HCT116 (cell line): ENCODE results near the gene KCNK18. TPM values are rescaled to one million over a fixed set of nuclear protein-coding genes. Genes with fewer than 3 reads are reported as not detected.
A peak's percentile ranks its signal among the peaks of the same experiment; 100 is the strongest.

Experiments
- ATAC-seq: fragments of 200-7000 bp; cut with Tn5 transposase; 2 replicates; pipeline ENCODE4 v1.9.1; 2020; ENCODE audit warnings: mild to moderate bottlenecking, moderate library complexity
- BruUV-seq: library from RNA; stranded (reverse); fragments of 400-500 nt; replicated peaks from 2 replicates; lab custom pipeline; 2021; lab: Mats Ljungman, UMichigan
- CTCF ChIA-PET: fragments of 300-600 bp; sonication (Branson Sonifier 250); formaldehyde crosslinking; loops from one replicate; lab custom pipeline; 2021; ENCODE audit warnings: antibody characterized with exemption; lab: Charles Lee
- POLR2A ChIA-PET: fragments of 300-600, 350-600 bp; sonication (Branson Sonifier 250); formaldehyde crosslinking; loops from one replicate; lab custom pipeline; 2021; ENCODE audit warnings: antibody characterized with exemption; lab: Charles Lee
- RAD21 ChIA-PET, 2 experiments: fragments of 300-600 bp; sonication (Branson Sonifier 250); formaldehyde crosslinking; loops; one replicate each; lab custom pipeline; 2023; ENCODE audit warnings: low total read pairs in 2 of 2; ENCODE audit not compliant: uncharacterized antibody in 2 of 2, unreplicated experiment in 2 of 2, low non-redundant PET in 1 of 2; lab: Charles Lee
- DNase-seq: peaks from one replicate; pipeline ENCODE4 v3.0.0-alpha.2; 2010; ENCODE audit warnings: low read depth, low spot score
- H2AFZ ChIP-seq: fragments of 200-600 bp; shearing (Covaris generic), sonication (generic); 2 replicates; pipeline ENCODE4 v1.6.1; 2017; ENCODE audit warnings: low read depth, mixed run types, mixed read lengths, antibody characterized with exemption, low read length; ENCODE audit not compliant: poor library complexity, severe bottlenecking
- H3K27ac ChIP-seq: 2 replicates; pipeline ENCODE4 v1.5.1; 2012; ENCODE audit warnings: low read depth, low read length
- H3K27me3 ChIP-seq: fragments of 200-600 bp; sonication (generic); 2 replicates; pipeline ENCODE4 v1.6.1; 2016; ENCODE audit warnings: mixed run types, low read length, mixed read lengths; ENCODE audit not compliant: insufficient read depth
- H3K36me3 ChIP-seq, 2 experiments: fragments of 200-500 bp in 1 of 2; fragments of 200-600 bp in 1 of 2; sonication (Bioruptor generic) in 1 of 2; sonication (generic) in 1 of 2; 2 replicates each; pipeline versions ENCODE4 v1.5.1 to v1.6.1; 2014 to 2016; ENCODE audit warnings: low read length in 2 of 2, inconsistent platforms in 1 of 2, mixed read lengths in 1 of 2, mixed run types in 1 of 2; ENCODE audit not compliant: insufficient read depth in 2 of 2, control insufficient read depth in 1 of 2
- H3K4me1 ChIP-seq, 2 experiments: fragments of 200-600 bp in 1 of 2; sonication (generic) in 1 of 2; 2 replicates each; pipeline versions ENCODE4 v1.5.1 to v1.6.1; 2012 to 2017; ENCODE audit warnings: low read length in 2 of 2, inconsistent platforms in 1 of 2, mild to moderate bottlenecking in 1 of 2, mixed read lengths in 1 of 2, mixed run types in 1 of 2, moderate library complexity in 1 of 2; ENCODE audit not compliant: insufficient read depth in 2 of 2, control insufficient read depth in 1 of 2
- H3K4me2 ChIP-seq: fragments of 200-600 bp; sonication (generic); 2 replicates; pipeline ENCODE4 v1.6.1; 2017; ENCODE audit warnings: mixed run types, low read length, mixed read lengths
- H3K4me3 ChIP-seq, 2 experiments: fragments of 200-600 bp in 1 of 2; sonication (generic) in 1 of 2; replicated peaks in 1 of 2; 2 replicates each; pipeline ENCODE4 v1.5.1; 2011 to 2016; ENCODE audit warnings: low read length in 2 of 2, control low read depth in 1 of 2, low read depth in 1 of 2, mild to moderate bottlenecking in 1 of 2, mixed read lengths in 1 of 2, mixed run types in 1 of 2
- H3K79me2 ChIP-seq: fragments of 200-600 bp; sonication (generic); 2 replicates; pipeline ENCODE4 v1.6.1; 2017; ENCODE audit warnings: mild to moderate bottlenecking, mixed run types, low read length, moderate library complexity, mixed read lengths; ENCODE audit not compliant: insufficient read depth
- H3K9ac ChIP-seq: fragments of 200-600 bp; sonication (generic); 2 replicates; pipeline ENCODE4 v1.6.1; 2016; ENCODE audit warnings: low read length, mixed read lengths
- H3K9me2 ChIP-seq: fragments of 200-600 bp; sonication (generic), shearing (Covaris generic); 2 replicates; pipeline ENCODE4 v1.6.1; 2017; ENCODE audit warnings: mixed run types, mild to moderate bottlenecking, moderate library complexity; ENCODE audit not compliant: insufficient read depth
- H3K9me3 ChIP-seq, 2 experiments: fragments of 200-500 bp in 1 of 2; fragments of 200-600 bp in 1 of 2; sonication (Bioruptor generic) in 1 of 2; sonication (generic) in 1 of 2; 2 replicates each; pipeline ENCODE4 v1.6.1; 2014 to 2017; ENCODE audit warnings: low read length in 2 of 2, mixed read lengths in 2 of 2, inconsistent platforms in 1 of 2, low read depth in 1 of 2, mild to moderate bottlenecking in 1 of 2, mixed run types in 1 of 2, moderate library complexity in 1 of 2; ENCODE audit not compliant: control insufficient read depth in 1 of 2, insufficient read depth in 1 of 2
- H4K20me1 ChIP-seq: fragments of 200-600 bp; sonication (generic), shearing (Covaris generic); 2 replicates; pipeline ENCODE4 v1.6.1; 2017; ENCODE audit warnings: mixed run types, mild to moderate bottlenecking, moderate library complexity; ENCODE audit not compliant: insufficient read depth
- CEBPB ChIP-seq: IDR thresholded peaks from 2 replicates; pipeline ENCODE4 v1.6.1; 2012; ENCODE audit warnings: low read depth
- CTCF ChIP-seq, 3 experiments: fragments of 200-600 bp in 1 of 3; sonication (generic) in 1 of 3; IDR thresholded peaks in 2 of 3; conservative IDR thresholded peaks in 1 of 3; 2 replicates each; pipeline ENCODE4 v1.5.1; 2012 to 2017; ENCODE audit warnings: low read depth in 2 of 3, low read length in 2 of 3, antibody characterized with exemption in 1 of 3, borderline replicate concordance in 1 of 3, control low read depth in 1 of 3, mild to moderate bottlenecking in 1 of 3, mixed read lengths in 1 of 3, mixed run types in 1 of 3, moderate library complexity in 1 of 3; ENCODE audit not compliant: insufficient read depth in 1 of 3
- ELF1 ChIP-seq: IDR thresholded peaks from 2 replicates; pipeline ENCODE4 v1.6.1; 2012; ENCODE audit warnings: low read depth, borderline replicate concordance
- EZH2 ChIP-seq: fragments of 200-600 bp; sonication (generic); IDR thresholded peaks from 2 replicates; pipeline ENCODE4 v1.6.1; 2017; ENCODE audit warnings: antibody characterized with exemption, mixed run types
- RAD21 ChIP-seq: IDR thresholded peaks from 2 replicates; pipeline ENCODE4 v1.6.1; 2012; ENCODE audit warnings: low read depth, mild to moderate bottlenecking
- YY1 ChIP-seq: IDR thresholded peaks from 2 replicates; pipeline ENCODE4 v1.6.1; 2011; ENCODE audit warnings: low read length, low read depth, moderate library complexity, mild to moderate bottlenecking; ENCODE audit not compliant: insufficient replicate concordance; ENCODE audit errors: extremely low read depth
- intact Hi-C: fragments of 100-400 bp; cut with micrococcal nuclease; formaldehyde crosslinking; loops from 2 replicates; pipeline ENCODE4 v1.10.0; 2022
- total RNA-seq: library from RNA; stranded (reverse); gene quantifications from one replicate; pipeline ENCODE4 v1.2.1, GENCODE V29; 2021; ENCODE audit not compliant: unreplicated experiment

Gene KCNK18
- total RNA-seq, 1 experiment from 2014 or later, result not detected

GRCh38 chr10:117165538-117166417, 31.5 kb upstream of the KCNK18 start:
- ChIA-PET CTCF (interaction anchor here (0.6 to 17.7 kb wide), 9 partner anchors 9 to 538 kb away, joined by 3 to 629 read pairs (median 6); partner anchors contain the start of gene SHTN1), POLR2A (interaction anchor here (0.6 to 1.1 kb wide), 2 partner anchors 349 to 369 kb away, joined by 4 to 5 read pairs; no protein-coding TSS in a partner anchor), RAD21 (interaction anchor here (0.7 to 4.8 kb wide), 4 partner anchors 9 to 369 kb away, joined by 3 to 30 read pairs (median 5); no protein-coding TSS in a partner anchor)
- DNase-seq (peak; percentile 33), ATAC-seq (peak; percentile 84)
- H3K9me3 ChIP-seq, result no peaks in the 10 kb centered on the region
- 0 out of 2 replicates have a peak, but pooled peaks cover 8% of the 10 kb centered on the region for H3K27me3 ChIP-seq
- no peaks in the 10 kb centered on the region for H3K36me3 ChIP-seq
- peak overlapping the region; percentile 76 for H2AFZ ChIP-seq
- no peak overlapping the region; the same call in 1 of the 2 replicates for H3K9ac ChIP-seq
- H3K9me2 ChIP-seq, result no peaks in the 10 kb centered on the region
- H4K20me1 ChIP-seq, result no peaks in the 10 kb centered on the region
- intact Hi-C loops, result loop anchor here (2.0 to 5.0 kb wide), 4 partner anchors 53 to 219 kb away; partner anchors contain the start of gene SHTN1
- TF ChIP-seq CTCF (IDR thresholded peaks at IDR 0.05 in 2 of 3, conservative IDR thresholded peaks at IDR 0.05 in 1 of 3; ENCODE audit: borderline replicate concordance in 1 of 3, insufficient read depth in 1 of 3, low read depth in 2 of 3, low read length in 2 of 3) (peak; percentile 86 to 93 (median 89)), EZH2 (no peak), CEBPB (no peak), ELF1 (no peak), YY1 (peak; percentile 27), RAD21 (peak; percentile 98)
- H3K4me2 ChIP-seq, result peak overlapping the region; percentile 63
- H3K4me3 ChIP-seq, result peak overlapping the region; percentile 15 to 24; a peak in 3 of 4 replicates
- BruUV-seq, result no TSS peak
- no peak overlapping the region for H3K27ac ChIP-seq
- H3K79me2 ChIP-seq, result no peaks in the 10 kb centered on the region
- peaks cover 2 to 24% of the 10 kb centered on the region in 2 experiments; a peak in 3 of 4 replicates for H3K4me1 ChIP-seq
